Measurements from ENCODE around the gene SERPINB1.

DNA sequence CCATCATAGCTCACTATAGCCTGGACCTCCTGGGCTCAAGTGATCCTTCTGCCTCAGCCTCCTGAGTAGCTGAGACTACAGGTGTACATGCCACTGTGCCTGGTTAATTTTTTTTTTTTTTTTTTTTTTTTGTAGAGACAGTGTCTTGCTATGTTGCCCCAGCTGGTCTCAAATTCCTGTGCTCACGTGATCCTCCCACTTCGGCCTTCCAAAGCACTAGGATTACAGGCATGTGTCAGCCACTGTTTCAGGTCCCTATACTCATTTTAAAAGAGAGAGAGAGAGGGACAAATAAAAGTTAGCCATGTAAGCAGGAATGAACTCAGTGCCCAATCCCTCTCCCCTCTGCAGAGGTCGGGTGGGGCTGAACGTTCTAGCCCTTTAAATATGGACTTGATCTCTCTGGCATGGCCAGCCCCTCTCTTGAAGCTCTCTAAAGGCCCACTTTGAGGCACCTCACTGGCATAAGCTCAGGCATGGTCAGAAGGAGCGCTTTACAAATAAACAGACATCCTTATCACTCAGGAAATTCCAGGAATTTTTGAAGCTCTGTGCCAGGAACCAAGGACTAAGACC lies 9.0 kb upstream of the SERPINB1 start:
- TF ChIP-seq, protein P1, sequence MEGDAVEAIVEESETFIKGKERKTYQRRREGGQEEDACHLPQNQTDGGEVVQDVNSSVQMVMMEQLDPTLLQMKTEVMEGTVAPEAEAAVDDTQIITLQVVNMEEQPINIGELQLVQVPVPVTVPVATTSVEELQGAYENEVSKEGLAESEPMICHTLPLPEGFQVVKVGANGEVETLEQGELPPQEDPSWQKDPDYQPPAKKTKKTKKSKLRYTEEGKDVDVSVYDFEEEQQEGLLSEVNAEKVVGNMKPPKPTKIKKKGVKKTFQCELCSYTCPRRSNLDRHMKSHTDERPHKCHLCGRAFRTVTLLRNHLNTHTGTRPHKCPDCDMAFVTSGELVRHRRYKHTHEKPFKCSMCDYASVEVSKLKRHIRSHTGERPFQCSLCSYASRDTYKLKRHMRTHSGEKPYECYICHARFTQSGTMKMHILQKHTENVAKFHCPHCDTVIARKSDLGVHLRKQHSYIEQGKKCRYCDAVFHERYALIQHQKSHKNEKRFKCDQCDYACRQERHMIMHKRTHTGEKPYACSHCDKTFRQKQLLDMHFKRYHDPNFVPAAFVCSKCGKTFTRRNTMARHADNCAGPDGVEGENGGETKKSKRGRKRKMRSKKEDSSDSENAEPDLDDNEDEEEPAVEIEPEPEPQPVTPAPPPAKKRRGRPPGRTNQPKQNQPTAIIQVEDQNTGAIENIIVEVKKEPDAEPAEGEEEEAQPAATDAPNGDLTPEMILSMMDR (IDR thresholded peaks at IDR 0.05) = no peak
- TF ChIP-seq EZH2 (IDR thresholded peaks at IDR 0.05) (no peak), EZH2phosphoT487 (IDR thresholded peaks at IDR 0.05) (no peak)

All from neural progenitor cell (in vitro differentiated cells).